Loucy (cell line): ENCODE results near the gene ESR1.

Experiments used
- H2AFZ ChIP-seq: fragments of 200-600 bp; sonication (generic); 2 replicates; pipeline ENCODE4 v1.6.0; 2016; ENCODE audit warnings: antibody characterized with exemption, mild to moderate bottlenecking, low read length, moderate library complexity
- H3F3A ChIP-seq: fragments of 200-600 bp; 2 replicates; pipeline ENCODE4 v1.6.0; 2016; ENCODE audit warnings: antibody characterized with exemption, low read depth, mild to moderate bottlenecking
- H3K27me3 ChIP-seq: fragments of 200-600 bp; sonication (generic); 2 replicates; pipeline ENCODE4 v1.6.1; 2014; ENCODE audit warnings: low read length, mild to moderate bottlenecking; ENCODE audit not compliant: insufficient read depth, poor library complexity, severe bottlenecking
- H3K36me3 ChIP-seq: fragments of 200-600 bp; sonication (generic); 2 replicates; pipeline ENCODE4 v1.6.1; 2016; ENCODE audit warnings: low read length; ENCODE audit not compliant: insufficient read depth
- H3K4me1 ChIP-seq: fragments of 200-600 bp; sonication (generic); 2 replicates; pipeline ENCODE4 v1.5.1; 2014; ENCODE audit warnings: low read length, mild to moderate bottlenecking; ENCODE audit not compliant: insufficient read depth, poor library complexity, severe bottlenecking
- H3K4me2 ChIP-seq: fragments of 200-600 bp; sonication (generic); 2 replicates; pipeline ENCODE4 v1.6.0; 2014; ENCODE audit warnings: antibody characterized with exemption, low read length, low read depth, mild to moderate bottlenecking; ENCODE audit not compliant: poor library complexity, severe bottlenecking
- H3K4me3 ChIP-seq: fragments of 200-600 bp; sonication (generic); 2 replicates; pipeline ENCODE4 v1.5.1; 2014; ENCODE audit warnings: low read length, mild to moderate bottlenecking, mixed read lengths; ENCODE audit not compliant: poor library complexity, severe bottlenecking
- H3K79me2 ChIP-seq: fragments of 200-600 bp; sonication (generic); 2 replicates; pipeline ENCODE4 v1.6.1; 2014; ENCODE audit warnings: low read length; ENCODE audit not compliant: insufficient read depth
- H3K9ac ChIP-seq: fragments of 200-600 bp; sonication (generic); 2 replicates; pipeline ENCODE4 v1.6.0; 2014; ENCODE audit warnings: mild to moderate bottlenecking, low read depth, low read length, moderate library complexity; ENCODE audit not compliant: poor library complexity, severe bottlenecking
- H3K9me2 ChIP-seq: fragments of 200-600 bp; sonication (generic); replicated peaks from 2 replicates; pipeline ENCODE4 v1.6.1; 2016; ENCODE audit warnings: low read depth, low read length, mixed read lengths
- H3K9me3 ChIP-seq: fragments of 200-600 bp; sonication (generic); 2 replicates; pipeline ENCODE4 v1.6.1; 2014; ENCODE audit warnings: mild to moderate bottlenecking, antibody characterized with exemption, low read length, low read depth; ENCODE audit not compliant: insufficient read depth
- H4K20me1 ChIP-seq: fragments of 200-600 bp; sonication (generic); 2 replicates; pipeline ENCODE4 v1.6.0; 2014; ENCODE audit warnings: antibody characterized with exemption, low read length, mild to moderate bottlenecking; ENCODE audit not compliant: insufficient read depth, poor library complexity, severe bottlenecking
- CTCF ChIP-seq: fragments of 200-600 bp; sonication (generic); conservative IDR thresholded peaks from 2 replicates; pipeline ENCODE4 v1.5.1; 2014; ENCODE audit warnings: mild to moderate bottlenecking, antibody characterized with exemption, low read length
- EZH2phosphoT487 ChIP-seq: fragments of 200-600 bp; IDR thresholded peaks from 2 replicates; pipeline ENCODE4 v1.6.1; 2018; ENCODE audit warnings: antibody characterized with exemption, mild to moderate bottlenecking, moderate library complexity, borderline replicate concordance

The ESR1 gene

GRCh38 chr6:152063170-152063921 lies 255.9 kb downstream of the ESR1 start:
- no peak overlapping the region for H3K4me3 ChIP-seq
- no peak for TF ChIP-seq CTCF
- no peak for TF ChIP-seq EZH2phosphoT487
- H3F3A ChIP-seq: no peaks in the 10 kb centered on the region
- no peaks in the 10 kb centered on the region for H3K27me3 ChIP-seq
- no peaks in the 10 kb centered on the region for H3K4me1 ChIP-seq
- no peaks in the 10 kb centered on the region for H3K9me3 ChIP-seq
- H3K9me2 ChIP-seq: no peaks in the 10 kb centered on the region
- no peak overlapping the region for H3K9ac ChIP-seq
- no peaks in the 10 kb centered on the region for H3K36me3 ChIP-seq
- H3K79me2 ChIP-seq: no peaks in the 10 kb centered on the region
- no peak overlapping the region for H2AFZ ChIP-seq
- no peak overlapping the region for H3K4me2 ChIP-seq
- no peaks in the 10 kb centered on the region for H4K20me1 ChIP-seq

GRCh38 chr6:152068622-152069261 lies 261.3 kb downstream of the ESR1 start:
- H3K9ac ChIP-seq: no peak overlapping the region
- no peaks in the 10 kb centered on the region for H3K79me2 ChIP-seq
- H3F3A ChIP-seq: no peaks in the 10 kb centered on the region
- TF ChIP-seq CTCF (no peak), EZH2phosphoT487 (no peak)
- H3K27me3 ChIP-seq: no peaks in the 10 kb centered on the region
- H3K9me3 ChIP-seq: no peaks in the 10 kb centered on the region
- H4K20me1 ChIP-seq: no peaks in the 10 kb centered on the region
- H3K4me1 ChIP-seq: no peaks in the 10 kb centered on the region
- H3K4me2 ChIP-seq: no peak overlapping the region
- H2AFZ ChIP-seq: no peak overlapping the region
- H3K36me3 ChIP-seq: no peaks in the 10 kb centered on the region
- H3K9me2 ChIP-seq: no peaks in the 10 kb centered on the region
- H3K4me3 ChIP-seq: no peak overlapping the region

GRCh38 chr6:152070556-152070955 lies 263.1 kb downstream of the ESR1 start:
- peaks cover 4% of the 10 kb centered on the region; the same call in 1 of the 2 replicates for H3K9me3 ChIP-seq
- TF ChIP-seq CTCF (no peak), EZH2phosphoT487 (no peak)
- no peak overlapping the region for H2AFZ ChIP-seq
- no peaks in the 10 kb centered on the region for H3K27me3 ChIP-seq
- H3K4me1 ChIP-seq: no peaks in the 10 kb centered on the region
- H3K9ac ChIP-seq: no peak overlapping the region
- no peaks in the 10 kb centered on the region for H3K9me2 ChIP-seq
- H3K36me3 ChIP-seq: no peaks in the 10 kb centered on the region
- H4K20me1 ChIP-seq: no peaks in the 10 kb centered on the region
- H3K4me3 ChIP-seq: no peak overlapping the region
- H3K79me2 ChIP-seq: no peaks in the 10 kb centered on the region
- H3K4me2 ChIP-seq: no peak overlapping the region
- no peaks in the 10 kb centered on the region for H3F3A ChIP-seq
